NOMO-1 (cell line): Measurements from ENCODE around the gene GAD2.
A peak's percentile ranks its signal among the peaks of the same experiment; 100 is the strongest.

ENCODE experiments used
- DNase-seq, 2 experiments: peaks; one replicate each; lab custom pipeline; 2025; ENCODE audit not compliant: unreplicated experiment in 2 of 2; lab: John Stamatoyannopoulos, UW

The GAD2 gene

DNA sequence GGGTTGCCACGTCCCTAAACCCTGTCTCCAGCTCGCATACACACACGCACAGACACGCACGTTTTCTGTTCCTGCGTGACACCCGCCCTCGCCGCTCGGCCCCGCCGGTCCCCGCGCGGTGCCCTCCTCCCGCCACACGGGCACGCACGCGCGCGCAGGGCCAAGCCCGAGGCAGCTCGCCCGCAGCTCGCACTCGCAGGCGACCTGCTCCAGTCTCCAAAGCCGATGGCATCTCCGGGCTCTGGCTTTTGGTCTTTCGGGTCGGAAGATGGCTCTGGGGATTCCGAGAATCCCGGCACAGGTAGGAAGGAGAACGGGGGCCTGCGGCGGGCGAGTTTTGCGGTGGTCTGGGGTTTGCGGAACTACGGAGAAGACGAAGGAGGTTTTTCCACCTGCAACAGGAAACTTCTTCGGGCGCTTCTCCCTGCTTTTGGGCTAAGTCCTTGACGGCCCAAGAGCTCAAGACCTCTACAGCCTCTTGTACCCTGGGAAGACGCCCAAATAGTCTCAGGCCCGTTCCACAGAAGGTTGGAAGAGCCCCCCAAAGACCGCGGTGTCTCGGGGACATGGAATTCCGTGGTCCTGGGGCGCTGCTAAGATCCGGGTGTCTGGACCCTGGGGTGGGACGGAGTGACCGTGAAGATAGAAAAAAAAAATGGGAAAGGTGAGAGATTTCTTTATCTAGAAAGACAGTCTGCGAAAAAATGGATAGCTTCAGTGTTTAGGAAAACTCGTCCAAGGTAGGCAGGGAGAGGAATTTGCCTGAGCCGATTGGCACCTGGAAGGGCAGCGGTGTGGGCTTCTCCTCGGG lies at the start of gene GAD2:
Gene GAD2 (plus strand): TSS at position 190 of the 811 bp plus-strand sequence. CDS start 36 bp downstream, at position 226.
- DNase-seq: no peak

DNA sequence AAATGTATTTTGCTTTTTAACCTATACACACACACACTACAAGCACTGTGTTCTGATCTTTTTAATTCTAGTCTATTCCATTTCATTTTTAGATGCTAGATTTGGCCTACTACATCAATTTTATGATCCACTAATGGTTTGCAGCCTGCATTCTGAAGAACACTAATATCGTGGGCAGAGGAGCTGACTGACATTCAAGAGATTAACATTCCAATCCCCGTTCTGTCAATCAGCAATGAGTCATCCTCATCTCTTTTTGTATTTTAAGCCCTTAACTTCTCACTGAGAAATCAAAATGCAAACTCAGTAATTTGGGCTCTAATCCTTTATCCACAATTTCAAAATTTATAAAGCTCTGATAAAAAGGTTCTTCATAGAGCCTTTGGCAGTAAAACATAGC lies 47.1 kb upstream of the GAD2 start:
- DNase-seq: no peak

DNA sequence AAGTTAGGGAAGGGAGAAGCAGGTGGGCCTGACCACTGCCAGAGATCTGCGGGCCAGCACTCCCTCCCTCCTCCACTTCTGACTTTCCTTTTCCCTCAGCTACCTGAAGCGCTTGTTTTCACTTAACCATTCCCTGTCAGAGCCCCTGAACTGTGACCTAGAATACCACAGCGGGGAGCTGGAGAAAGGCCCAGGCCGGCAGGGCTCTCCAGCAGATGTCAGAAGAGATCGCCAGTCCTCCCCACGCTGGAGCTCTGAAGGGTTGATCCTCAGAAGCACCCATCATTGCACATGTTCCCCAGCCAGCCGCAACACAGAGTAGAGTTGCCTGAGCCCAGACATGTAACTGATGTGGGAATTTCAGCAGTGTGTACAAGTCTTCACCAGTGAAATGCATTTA lies 44.4 kb upstream of the GAD2 start:
- no peak for DNase-seq

DNA sequence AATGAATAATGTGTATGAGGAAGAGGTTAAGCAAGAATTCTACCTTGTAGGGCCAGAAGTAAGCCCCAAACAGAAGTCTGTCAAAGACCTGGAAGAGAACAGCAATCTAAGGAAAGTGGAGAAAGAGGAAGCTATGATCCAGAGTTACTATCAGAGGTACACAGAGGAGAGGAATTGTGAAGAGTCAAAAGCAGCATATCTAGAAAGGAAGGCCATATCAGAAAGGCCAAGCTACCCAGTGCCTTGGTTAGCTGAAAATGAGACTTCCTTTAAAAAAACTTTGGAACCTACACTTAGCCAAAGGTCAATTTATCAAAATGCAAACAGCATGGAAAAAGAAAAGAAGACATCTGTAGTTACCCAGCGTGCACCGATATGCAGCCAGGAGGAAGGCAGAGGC lies 42.7 kb upstream of the GAD2 start:
- peak in 1 of 2 experiments; percentile 52 for DNase-seq

DNA sequence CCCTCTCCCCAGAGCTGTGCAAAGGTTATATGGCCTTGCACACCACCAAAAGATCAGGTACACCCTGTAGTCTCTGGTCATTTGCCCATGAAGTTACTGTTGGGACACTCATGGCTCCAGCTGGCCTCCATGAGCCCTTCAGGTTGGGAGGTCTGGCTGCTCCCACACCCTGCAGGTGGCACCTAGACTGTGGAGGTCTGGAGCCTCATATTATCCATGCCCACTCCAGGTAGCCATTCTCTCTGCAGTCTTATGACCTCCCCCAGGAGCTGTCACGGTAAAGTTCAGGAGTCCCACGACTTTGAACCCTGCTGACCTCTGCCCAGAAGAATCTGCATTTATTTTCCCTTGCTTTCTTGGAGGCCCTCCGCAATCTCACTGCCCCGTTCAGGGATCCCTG lies 39.2 kb upstream of the GAD2 start:
- DNase-seq: no peak

DNA sequence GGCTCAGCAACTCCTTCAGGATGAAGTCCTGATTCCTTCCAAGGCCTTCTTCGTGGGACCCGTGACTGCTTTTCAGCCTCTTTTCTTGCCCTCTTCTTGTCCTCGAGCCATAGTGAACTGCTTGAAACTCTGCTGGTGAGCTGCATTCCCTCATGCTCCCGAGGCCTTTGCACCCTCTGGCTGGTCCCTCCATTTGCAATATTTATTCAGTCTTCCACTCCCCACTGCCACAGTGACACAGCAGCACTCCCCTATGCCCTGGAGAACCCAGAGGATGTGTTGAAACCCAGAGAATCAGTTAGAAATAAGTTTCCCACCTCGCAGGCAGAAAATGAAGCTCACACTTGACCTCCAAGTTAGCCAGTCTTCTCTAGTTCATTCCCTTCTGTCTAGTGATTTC lies 22.3 kb upstream of the GAD2 start:
- DNase-seq: no peak

DNA sequence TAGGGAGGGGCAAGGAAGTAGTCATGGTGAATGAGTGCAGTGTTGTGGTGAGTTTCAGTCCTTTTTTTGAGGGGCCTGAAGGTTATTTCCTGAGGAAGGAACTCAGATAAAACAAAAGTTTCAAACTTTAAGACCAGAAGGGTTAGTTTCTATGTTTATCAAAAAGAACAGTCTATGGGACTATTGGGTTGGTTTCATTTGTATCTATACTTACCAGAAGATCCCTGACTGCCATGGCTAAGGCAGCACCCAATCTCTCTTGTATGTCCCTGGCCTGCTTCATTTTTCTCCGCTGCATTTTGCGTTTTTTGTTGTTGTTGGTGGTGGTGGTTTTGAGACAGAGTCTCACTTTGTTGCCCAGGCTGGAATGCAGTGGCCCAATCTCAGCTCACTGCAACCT lies 19.3 kb upstream of the GAD2 start:
- DNase-seq: no peak

DNA sequence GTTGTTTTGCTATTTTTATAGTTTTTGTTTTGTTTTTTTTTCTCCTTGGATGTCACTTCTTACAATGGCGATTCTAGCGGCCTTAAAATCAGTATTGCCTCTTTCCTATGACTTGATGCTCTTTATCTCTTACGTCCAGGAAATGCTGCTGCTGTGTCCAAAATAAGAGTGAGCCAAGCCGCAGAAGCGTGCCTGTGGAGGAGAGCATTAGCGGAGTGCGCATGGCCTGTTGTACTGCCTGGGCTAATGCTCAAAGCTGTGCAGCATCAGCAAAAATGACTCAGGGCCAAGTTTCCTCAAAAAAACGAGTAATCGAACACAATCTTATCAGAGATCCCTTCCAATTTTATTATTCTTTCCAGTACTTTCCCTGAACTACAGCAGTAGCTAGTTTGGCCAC lies 18.5 kb upstream of the GAD2 start:
- no peak for DNase-seq

DNA sequence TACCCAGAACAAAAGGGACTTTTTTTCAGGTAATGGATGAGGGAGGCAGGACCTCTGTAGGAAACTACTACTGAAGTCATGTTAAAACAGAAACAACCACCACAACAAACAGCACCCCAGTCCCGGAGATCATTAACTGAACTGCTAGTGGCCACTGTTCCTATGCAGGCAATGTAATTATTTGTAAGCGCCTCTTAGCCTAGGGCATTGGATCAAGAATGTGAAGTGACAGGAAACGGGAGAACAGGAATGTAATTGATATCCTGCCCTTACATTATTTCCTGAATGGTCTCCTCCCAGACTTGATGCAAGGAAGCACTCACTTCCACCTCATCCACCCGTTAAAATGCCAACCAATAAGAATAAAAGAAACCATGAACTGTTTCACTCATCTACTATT lies 16.7 kb upstream of the GAD2 start:
- no peak for DNase-seq

DNA sequence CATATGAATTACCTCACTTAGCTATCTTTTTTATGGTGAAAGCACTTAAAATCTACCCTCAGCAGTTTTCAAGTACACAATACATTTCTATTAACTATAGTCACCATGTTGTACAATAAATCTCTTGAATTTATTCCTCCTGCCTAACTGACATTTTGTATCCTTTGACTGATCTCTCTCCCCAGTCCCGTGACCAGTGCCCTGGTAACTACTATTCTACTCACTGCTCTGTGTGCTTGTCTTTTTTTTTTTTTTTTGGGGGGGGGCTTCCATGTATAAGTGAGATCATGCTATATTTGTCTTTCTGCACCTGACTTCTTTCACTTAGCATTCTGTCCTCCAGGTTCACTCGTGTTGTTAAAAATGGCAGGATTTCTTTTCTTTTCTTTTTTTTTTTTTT lies 11.4 kb upstream of the GAD2 start:
- no peak for DNase-seq

DNA sequence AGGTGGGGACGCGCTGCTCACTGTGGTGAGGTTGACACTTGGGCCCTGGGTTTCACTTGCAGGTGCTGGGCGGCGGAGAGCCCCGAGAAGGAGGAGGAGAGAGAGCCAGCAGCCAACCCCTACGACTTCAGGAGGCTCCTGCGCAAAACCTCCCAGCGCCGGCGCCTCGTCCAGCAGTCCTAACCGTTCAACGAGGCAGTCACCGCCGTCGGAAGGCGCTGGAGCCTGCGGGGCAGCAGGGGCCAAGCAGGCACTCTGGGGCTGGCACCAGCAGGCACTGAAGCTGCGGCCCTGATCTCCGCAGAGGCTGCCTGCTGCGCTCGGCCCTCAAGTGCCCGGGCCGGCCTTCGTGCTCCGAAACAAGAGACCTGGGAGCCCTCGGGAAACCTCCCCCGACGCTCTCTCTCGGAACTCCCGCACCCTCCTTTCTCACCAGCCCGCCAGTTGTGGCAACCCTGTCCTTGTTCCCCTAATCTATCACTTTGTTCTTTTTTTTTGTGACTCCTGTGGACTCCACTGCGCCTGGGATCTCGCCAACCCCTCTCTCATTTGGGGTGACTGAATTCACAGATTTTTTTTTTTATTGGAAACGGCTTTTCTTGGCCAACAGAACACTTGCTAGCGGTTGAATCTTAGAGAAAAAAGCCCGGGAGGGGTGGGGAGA lies 4.7 kb upstream of the GAD2 start:
- DNase-seq: no peak

DNA sequence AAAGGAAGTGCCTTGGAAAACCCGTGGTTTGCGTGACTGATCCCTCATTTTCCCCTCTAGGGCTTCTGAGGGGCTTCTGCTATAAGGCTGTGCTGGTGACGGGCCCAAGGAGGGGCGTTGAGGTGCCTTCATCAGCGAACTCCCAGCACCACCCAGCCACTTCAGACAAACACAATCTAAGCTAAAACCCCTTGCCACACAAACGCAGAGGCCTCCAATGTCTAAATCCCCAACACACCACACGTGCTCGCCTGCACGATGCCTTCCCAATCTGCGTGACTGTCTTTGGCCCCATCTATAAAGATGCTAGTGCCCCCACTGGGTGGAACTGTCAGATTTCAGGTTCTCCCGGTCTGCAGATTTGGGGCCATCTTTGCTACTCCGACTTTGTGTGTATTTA lies 4.1 kb upstream of the GAD2 start:
- DNase-seq: no peak

DNA sequence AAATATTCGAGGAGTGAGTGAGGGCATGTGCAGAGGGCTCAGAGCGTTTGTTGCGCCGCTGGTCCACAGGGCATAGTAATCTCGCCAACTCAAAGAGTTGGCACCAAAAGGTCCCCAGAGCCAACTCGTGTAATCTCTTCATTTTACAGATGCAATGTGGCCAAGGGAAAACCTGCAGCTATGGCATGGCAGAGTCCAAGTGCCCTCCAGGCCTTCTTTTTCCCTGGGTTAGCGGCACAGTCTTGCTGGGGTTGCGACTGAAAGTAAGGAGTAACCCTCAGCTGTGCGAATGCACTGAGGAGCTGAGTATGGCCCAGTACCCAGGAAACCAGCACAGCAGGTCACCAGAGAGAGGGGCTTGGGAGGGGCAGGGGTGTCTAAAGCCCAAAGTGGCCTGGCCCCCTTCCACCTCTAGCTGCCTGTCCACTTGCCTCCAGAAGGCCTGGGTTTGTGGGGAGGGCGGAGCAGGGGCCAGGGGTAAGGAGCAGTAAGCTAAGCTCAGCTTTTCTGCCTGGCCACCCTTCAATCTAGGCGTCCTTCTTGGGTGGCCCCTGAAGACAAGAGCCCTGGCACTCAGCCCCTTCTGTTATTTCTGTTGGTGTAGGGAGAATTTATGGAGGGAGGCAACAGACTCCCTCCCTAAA lies 3.3 kb upstream of the GAD2 start:
- no peak for DNase-seq

DNA sequence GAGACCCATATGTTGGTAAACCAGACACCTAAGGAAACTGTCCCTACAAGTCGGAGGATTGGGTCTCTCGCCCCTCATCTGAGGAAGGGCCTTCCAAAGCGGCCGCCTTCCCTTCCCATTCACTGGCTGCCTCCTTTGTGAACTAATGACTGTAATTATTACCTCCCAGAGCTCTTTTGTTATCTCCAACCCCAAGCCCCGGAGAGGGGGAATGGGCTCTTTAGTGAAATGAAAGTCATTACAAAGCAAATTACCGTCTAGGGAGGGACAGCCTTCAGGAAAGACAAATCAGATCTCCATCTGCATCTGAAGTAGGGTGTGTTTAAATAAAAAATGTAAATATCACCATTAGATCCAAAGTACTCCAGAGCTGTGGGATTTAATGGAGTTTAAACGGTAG lies 2.6 kb upstream of the GAD2 start:
- no peak for DNase-seq

DNA sequence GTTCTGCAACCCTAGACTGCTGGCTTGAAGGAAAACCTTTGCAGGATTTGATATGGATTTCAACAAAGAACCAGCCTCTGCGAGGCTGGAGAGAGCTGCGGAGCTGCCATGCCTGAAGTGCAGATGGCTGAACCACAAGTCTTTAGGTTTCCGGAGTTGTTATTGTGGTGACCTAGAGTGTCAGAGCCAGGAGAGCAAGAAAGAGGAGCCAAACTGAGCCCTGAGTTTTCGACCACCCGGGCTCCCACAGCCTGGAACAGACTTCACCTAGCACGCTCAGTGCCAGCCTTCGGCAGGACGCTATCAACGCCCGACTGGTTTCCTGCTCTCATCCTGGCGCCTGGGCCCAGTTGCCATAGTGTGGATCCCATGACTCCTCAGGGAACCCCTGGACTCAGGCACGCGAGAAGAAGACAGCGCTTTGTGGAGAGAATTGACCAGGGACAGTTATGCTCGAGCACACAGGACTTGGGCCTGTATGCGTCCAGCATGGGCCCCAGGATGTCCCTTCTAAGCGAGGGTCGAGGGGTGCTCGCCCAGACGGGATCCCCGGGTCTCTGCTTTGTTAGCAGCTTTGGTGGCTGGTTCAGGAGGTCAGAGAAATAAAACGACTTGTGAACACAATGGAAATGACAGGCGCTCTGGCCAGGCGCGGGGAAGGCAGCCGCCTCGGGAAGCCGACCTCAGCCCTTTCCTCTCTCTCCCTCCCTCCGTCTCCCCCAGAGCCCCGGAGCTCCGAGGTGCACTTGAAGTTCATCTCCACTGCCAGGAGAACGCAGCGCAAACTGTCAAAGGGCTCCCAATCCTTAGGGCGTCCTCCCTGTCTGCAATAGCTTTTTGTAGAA lies 1.8 kb upstream of the GAD2 start:
- no peak for DNase-seq

DNA sequence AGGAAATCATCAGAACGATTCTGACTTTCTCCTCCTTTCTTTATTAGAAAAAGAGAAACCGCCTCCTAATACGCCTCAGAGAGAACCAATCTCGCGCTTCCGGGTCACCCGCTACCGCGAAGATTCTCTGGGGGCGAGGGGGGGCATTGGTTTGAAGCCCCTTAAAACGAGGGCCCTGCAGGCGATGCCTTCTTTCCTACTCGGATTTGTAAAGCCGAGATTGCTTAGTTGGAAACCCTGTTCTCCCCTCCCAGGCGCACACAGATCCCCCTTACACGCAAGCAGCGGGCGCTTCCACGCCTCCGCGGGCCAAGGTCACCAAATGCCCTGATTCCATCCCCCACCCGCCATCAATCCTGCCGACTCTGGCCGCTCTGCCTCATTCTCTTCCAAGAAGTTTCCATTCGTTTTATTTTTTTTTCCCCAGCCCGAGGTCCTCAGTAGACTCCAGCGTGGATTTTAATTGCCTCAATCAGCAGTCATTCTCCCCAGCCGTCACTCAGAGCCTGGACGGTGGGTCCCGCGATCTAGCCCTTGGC lies 1.1 kb upstream of the GAD2 start:
- no peak for DNase-seq

DNA sequence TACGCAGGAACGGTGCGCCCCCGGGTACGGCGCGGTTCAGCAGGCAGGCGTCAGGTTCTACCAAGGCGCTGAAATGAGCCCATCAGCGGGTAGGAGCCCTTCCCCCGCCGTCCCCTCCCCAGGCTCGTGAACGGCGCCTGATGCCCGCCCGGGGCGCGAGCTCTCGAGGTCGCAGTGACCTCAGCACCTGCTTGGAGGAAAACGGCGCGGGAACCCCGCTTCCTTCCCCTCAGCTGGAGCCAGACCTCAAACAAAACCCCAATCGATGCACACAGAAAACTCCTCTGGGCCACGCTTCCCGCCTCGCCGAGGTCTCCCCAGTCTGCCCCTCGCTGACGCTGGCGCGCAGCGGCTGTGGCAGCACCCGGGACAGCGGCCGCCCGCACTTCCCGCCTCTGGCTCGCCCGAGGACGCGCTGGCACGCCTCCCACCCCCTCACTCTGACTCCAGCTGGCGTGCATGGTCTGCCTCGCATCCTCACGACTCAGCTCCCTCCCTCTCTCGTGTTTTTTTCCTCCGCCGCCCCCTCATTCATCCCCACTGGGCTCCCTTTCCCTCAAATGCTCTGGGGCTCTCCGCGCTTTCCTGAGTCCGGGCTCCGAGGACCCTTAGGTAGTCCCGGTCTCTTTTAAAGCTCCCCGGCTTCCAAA lies 514 bp upstream of the GAD2 start:
- DNase-seq: no peak

DNA sequence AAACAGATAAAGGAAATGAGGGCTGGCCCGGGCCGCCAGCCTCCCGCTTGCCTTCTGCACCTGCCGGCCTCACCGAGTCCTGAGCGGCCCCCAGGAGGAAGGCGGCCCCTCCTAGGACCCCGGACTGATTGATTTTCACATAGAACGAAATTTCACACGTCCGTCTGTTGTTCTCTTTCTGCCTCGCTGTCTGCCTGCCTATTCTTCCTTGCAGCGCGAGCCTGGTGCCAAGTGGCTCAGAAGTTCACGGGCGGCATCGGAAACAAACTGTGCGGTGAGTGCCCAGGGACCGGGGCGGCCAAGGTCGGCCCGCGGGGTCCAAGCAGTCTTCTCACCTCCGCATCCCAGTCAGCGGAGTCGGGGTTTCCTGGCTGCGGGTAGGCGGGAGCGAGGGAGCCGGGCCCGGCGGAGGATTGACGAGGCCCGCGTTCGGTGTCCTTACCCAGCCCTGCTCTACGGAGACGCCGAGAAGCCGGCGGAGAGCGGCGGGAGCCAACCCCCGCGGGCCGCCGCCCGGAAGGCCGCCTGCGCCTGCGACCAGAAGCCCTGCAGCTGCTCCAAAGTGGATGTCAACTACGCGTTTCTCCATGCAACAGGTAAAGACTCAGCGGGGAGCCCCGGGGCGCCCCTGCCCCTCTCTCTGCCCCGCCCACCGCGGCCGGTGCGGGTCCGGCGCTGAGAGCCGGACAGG lies 967 bp downstream of the GAD2 start:
- no peak for DNase-seq

DNA sequence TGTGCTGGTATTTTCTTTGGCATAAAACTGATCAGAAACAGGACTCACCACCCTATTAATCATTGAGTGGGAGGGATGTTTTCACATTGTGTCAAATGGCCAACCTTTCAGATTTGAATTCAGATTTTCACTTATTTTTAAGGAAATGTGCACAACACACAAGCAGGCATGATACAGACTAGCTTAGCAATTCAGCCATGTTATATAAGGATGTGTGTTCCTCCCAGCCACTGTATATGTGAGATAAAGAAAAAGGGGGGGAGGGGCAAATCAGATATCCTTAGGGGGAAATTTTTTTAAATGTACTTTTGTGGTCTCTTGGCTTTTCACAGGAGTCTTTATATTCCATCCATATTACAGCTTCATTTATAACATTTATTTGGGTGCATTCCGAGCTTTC lies 3.1 kb downstream of the GAD2 start:
- DNase-seq: no peak

DNA sequence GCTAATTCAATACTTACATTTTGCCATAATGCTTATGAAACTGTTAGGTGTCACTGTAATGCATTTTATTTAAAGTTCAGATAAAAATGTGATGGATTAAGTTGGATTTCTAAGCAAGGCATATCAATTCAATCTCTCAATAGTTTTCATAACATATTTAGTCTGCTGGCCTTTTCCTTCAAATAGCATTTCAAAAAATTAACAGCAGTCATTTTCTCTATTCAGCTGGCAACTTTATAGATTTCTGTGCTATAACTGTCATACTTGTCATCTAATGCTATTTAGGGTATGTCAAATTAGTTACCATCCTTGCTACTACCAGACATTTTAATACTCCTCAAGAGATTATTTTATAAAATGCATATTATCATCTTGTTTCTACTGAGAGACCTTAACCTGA lies 4.3 kb downstream of the GAD2 start:
- DNase-seq: no peak
